Dermis blood vessel endothelial cell (primary cell): ENCODE results near the gene NTPCR. TPM values are rescaled to one million over a fixed set of nuclear protein-coding genes. Genes with fewer than 3 reads are reported as not detected.
"Not testable (repeated sequence)": the region's sequence is repeated elsewhere in the genome, so short reads cannot be mapped to it uniquely, and the experiment has no call there.

Source experiments
- DNase-seq: peaks from one replicate; pipeline ENCODE4 v3.0.0; 2010
- total RNA-seq: library from RNA; depleted of rRNA; stranded (reverse); fragments of >200 nt; gene quantifications from 2 replicates; pipeline ENCODE4 v1.2.3, GENCODE V29; 2014

NTPCR gene
- total RNA-seq, 1 donor from 2014 or later = 14.8 TPM

DNA sequence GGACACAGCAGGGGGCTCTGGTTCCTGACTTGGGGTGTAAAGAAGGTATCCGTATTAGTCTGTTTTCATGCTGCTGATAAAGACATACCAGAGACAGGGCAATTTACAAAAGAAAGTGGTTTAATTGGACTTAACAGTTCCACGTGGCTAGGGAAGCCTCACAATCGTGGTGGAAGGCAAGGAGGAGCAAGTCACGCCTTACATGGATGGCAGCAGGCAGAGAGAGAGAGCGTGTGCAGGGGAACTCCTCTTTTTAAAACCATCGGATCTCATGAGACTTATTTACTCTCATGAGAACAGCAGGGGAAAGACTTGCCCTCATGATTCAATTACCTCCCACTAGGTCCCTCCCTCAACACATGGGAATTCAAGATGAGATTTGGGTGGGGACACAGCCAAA, 23.2 kb upstream of the NTPCR start:
- not testable (repeated sequence) for DNase-seq

DNA sequence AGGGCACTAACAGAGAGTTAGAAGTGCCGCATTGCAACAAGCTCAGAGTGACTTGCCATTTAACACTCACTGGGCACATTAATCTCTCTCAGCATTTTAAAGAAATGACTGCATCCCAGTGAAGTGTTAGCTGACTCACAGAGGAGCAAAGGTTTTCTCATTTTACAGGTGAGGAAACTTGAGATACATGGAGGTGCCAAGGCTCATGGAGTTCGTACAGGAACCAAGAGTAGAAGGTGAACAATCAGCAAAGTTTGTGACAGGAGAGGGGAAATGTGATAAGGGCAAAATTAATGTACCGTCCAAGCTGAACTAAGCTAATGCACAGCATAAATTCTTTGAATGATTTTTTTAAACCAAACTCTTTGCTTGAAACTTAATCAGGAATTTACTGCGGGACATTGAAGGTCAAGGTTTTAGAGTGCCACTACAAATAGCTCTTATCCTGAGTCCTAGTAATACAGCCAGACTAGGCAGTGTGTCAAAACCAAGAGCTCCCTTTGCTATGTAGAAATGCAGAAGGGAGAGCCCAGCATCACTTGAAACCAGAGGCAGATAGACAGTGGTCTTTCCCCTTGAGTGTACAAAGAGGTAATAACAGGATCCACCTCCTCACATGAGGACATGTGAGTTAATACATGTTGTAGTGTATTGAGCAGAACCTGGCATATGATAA, 22.4 kb upstream of the NTPCR start:
- DNase-seq = no peak

DNA sequence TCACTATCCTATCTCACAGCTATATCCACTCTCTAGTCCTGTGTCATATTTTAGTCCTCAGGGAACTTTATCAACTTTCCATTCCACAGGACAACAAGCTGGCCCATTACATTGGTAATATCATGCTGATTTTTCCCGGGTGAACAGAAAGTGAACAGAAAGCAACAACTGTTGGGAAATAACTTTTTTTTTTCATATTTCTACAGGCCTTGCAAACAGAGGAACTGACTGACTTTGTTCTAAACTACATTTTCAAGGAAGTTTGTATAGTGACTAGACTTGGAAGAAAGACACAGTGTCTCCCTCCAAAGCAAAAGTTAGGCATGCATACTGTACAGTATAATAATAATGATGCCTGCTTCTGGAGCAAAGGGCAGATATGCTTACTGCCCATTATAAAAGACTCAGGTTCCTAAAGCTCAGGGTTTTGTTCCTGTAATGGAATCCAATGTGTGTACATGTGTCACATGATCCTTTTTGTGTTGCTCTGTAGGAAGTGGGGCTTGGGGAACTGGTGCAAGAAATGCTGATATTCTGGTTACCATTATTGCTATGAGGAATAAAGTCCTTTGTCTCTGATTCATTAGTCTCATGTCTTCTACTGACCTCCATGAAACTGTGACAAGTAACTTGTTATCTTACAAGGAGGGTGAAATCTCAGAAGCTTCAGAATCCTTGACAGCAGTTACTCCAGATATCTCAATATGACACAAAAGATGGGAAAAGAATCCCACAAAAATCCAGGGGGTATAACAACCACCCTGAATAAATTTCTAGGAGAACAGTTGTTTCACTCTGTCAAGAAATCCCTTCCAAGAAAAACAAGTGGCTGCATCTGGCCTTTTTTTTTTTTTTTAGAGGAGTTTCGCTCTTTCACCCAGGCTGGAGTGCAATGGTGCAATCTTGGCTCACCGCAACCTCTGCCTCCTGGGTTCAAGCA, 17.7 kb upstream of the NTPCR start:
- no peak for DNase-seq

DNA sequence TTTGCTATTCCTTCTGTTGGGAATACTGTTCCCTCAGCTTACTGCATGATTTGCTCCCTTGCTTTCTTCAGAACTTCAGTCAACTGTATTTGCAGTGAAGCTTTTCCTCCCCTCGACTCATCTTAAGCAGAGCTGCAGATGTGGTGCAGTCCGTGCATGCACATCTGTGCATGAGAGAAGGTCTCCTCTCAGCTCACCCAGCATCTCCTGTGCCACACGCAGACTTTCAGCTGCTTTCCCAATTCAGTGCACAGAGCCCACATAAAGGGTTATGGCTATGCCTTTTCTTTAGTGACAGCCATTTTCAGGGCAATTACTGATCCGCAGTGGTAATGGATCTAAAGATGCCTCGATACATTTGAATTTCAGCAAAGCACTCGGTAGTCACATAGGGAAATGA, 13.5 kb upstream of the NTPCR start:
- no peak for DNase-seq

DNA sequence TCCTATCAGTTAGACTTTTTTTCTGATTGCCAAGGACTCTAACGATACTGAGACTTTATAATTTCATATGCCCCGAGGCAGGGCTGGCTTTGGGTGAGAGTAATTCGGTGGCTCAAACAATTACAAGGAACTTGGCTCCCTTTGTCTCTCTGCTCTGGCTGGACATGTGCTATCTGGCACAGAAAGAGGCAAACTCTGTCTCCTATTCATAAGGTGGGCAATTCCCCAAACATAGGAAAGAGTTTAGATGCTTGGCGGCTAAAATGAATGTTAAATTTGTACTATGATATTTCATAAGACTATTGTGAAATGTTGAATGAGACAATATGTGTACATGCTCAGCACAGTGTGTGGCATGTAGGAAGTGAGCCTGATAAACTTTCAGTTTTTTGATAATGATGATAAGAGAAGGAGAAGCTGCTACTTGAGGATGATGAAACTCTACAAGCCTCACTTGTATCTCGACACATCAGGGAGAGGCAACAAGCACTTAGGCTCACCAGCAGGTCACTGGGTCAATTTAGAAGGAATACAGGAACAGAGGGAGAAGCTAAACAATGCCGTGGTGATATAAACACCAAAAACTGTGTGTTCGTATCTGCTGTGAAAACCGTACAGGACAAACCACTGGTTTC, 12.6 kb upstream of the NTPCR start:
- no peak for DNase-seq

DNA sequence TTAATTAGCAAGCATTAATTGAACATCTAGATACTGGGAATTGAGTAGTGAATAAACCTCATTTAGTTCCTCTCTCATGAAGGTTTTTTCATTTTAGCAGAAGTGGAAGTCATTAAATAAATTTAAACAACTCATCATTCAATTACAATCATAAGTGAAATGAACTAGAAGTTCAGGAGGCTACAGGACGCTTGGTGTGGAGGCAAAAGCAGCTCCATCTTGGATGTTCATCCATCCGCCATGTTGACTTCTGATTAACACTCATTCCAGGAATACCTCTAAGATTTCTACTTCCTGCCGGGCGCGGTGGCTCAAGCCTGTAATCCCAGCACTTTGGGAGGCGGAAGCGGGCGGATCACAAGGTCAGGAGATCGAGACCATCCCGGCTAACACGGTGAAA, 11.5 kb upstream of the NTPCR start:
- no peak for DNase-seq

DNA sequence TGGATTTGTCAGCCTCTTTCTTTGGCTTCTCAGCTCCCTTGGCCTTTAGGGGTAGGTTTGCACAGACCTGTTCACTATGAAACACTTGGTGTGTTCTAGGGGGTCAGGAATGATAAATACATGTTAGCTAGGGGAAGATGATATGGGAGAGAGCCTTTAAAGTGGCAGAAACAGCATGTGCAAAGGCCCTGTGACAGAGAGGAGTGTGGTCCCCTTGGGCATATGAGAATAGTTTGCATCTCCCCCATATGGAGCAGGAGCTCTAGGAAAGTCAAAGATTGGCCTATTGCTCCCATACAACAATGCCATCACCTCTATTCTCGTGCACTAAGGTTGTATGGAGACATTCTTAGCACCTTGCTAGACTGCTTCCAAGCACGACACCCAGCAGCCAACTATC, 10.7 kb upstream of the NTPCR start:
- DNase-seq = no peak

DNA sequence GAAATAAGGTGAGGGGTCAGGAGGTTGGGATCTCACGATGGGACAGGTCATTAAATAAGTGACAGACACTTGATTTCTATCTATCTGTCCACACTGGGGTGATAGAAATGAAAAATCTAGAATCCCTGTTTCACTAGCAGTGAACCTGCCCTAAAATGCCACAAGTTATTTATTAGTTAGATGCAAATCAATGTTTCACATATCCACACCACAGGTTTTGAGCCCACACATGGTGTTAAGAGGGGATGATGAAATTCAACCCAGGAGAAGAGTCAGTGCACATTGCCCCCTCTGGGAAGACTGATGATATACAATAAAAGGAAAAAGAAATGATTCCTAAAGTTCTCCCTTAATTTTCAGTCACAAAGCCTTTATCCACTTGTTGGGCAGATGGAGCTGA, 10.1 kb upstream of the NTPCR start:
- no peak for DNase-seq

DNA sequence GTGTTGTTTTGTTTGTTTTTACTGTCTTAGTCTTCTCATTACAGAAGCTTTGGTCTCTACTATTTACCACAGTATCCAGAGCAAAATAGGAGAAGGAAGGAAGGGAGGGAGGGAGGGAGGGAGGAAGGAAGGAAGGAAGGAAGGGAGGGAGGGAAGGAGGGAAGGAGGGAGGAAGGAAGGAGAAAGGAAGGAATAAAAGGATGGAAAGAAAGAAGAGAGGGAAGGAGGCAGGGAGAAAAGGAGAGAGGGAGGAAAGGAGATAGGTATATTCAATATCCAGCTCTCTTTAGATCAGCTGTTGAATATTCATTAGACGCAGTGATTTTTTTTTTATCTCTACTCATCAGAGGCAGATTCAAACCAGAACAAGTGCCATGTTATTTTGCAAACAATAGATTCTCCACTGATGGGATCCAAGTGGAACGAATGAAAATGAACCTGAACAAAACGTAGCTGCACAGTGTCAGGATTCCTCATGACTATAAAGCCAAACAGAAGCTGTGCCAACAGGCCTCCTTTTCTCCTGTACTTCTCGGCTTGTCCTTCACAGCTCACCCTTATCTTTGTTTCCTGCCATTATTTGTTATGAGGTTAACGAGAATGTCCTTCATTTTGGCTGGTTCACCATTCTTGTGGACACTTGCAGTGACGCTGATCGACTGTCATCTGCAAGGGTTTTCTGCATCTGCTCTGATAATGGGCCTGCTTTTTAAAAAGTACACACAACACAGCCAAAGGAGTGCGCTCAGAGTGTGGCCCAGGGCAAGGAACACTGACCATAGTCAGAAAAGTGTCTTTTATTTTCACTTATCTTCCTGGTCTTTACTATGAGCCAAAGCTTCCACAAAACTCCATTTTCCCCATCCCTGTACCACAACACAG, 7.8 kb upstream of the NTPCR start:
- no peak for DNase-seq

DNA sequence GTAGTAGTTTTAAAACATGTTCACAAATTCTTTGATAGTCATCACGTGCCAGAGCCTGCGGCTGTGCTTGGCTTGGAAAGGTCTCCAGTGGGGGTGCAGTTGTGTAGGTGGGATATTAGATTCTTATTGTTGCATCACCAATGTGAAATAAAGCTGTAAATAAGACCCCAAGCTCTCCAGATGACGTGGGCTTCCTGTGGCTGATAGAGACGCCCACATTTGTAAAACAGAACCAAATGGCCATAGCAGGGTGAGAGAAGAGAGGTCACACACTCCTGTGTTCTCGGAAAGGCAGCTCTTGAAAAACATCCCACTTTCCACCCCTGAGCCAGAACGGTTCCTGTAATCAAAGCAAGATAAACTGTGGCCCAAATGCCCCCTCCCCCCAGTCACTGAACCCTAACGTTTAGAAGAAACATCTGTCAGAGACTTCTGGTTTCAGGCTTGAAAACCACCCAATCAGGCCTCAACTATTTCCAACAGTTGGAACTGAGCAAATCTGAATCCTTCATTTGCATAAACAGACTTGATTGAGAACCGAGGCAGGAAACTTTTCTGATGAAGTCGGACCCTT, 6.6 kb upstream of the NTPCR start:
- no peak for DNase-seq

DNA sequence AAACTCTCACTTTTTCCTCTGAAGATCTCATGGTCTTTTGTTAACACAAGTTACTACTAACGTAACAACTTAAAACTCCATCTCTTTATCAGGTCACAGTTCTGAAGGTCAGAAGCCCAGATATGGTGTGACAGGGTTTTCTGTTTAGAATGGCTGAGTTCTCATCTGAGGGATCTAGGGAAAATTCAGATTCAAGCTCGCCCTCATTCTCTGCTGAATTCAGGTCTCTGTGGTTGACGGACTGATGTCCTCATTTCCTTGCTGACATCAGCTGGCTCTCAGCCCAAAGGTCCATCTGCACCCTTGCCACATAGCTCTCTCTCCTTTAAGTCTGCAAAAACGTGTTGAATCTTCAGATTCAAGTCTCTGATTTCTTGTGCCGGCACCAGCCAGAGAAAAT, 6.1 kb upstream of the NTPCR start:
- no peak for DNase-seq

DNA sequence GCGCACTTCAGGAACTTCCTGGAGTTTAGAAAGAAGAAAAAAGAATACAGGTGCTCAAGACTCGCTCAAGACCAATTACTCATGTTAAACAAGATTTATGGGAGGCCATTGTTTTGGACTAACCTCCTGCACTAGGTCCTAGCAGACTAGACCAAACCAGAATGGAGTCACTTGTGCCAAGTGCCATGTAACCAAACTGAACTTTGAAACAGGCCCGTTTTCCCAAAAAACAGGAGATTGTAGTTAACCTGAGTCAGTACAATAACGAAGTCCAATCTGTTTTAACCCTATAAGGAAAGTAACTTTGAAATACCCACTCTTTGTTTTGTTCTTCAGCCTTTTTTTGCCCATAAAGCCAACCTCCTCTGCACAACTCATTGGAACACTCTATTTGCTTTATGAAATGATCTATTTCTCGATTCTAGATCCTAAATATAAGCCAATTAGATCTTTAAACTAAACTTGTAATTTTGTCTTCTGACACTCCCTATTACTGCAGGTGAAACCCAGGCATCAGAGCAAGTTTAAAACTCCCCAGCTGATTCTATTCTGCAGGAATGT, 695 bp upstream of the NTPCR start:
- no peak for DNase-seq

DNA sequence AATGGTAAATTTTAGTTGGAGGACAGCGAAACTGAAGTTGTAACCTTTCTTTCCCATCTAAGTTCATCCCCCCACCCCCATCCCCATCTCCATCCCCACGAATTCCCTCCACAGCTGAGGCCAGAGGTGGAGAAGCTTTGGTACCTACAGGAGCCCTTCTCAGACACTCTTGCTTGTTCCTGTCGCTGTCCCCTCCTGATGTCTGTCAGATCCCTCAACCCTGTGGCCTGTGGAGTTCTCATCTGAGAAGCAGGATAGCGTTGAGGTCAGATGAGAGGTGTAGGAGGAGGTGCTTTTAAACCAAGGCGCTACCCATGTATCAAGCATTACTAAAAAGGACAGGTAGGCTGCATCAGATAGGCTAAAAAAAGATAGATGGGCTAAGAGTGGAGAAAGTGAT, 769 bp downstream of the NTPCR start:
- peak; percentile 40 for DNase-seq

DNA sequence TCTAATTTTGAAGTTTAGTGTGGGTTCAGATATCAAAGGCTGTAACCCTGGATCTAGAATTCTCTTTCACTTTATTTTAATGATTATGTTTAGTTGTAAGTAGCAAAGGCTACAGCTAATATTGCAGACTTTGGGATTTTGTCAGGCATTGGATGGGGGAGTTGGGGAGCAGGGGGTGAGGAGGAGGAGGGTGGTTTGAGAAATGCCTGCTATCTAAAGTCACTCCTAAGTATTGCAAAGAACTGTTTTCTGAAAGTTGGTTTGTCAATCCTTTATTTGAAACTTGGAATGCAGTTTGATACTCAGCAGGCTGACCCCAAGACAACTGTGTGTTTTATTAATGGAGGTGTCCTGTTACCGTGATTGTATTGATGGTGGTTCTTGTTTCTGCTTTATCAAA, 1.2 kb downstream of the NTPCR start:
- DNase-seq = no peak

DNA sequence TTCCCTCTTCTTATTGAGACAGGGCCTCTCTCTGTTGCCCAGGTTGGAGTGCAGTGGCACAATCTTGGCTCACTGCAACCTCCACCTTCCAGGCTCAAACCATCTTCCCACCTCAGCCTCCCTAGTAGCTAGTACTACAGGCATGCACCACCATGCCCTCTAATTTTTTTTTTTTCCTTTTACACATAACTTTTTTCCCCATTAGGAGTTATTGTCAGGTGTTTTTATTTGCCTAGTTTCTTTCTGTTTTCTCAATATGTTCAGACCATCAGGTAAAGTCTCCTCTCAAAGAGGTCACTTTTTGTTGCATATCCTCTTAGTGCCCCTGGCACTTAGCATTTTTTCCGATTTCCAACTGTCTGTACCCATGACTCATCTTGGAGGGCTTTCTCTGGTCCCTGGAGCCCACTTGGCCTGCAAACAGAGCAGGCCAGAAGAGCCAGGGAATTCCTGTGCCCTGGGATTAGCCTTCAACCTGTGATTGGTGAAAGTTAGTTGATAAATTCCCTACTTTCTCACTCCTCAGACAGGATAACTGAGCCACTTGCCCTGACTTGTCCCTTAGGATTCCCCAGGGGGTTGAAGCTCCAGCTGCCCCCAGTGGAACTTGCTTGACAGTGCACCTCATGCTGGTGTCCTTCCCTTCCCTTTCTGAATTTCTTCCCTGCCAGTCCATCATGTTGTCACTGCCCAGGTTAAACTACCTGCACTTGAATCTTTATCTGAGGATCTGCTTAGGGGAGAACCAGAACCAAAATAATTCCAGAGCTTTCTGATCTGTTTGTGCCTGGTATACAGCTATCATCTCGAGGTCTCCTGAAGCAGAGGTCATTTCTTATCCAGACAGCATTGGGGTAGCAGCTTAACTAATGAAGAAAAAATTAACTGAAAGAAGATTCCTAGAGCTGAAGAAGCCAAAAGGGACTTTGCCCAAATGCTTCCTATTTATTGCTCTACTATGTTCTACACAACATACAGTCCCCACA, 2.4 kb downstream of the NTPCR start:
- DNase-seq = peak; percentile 64

DNA sequence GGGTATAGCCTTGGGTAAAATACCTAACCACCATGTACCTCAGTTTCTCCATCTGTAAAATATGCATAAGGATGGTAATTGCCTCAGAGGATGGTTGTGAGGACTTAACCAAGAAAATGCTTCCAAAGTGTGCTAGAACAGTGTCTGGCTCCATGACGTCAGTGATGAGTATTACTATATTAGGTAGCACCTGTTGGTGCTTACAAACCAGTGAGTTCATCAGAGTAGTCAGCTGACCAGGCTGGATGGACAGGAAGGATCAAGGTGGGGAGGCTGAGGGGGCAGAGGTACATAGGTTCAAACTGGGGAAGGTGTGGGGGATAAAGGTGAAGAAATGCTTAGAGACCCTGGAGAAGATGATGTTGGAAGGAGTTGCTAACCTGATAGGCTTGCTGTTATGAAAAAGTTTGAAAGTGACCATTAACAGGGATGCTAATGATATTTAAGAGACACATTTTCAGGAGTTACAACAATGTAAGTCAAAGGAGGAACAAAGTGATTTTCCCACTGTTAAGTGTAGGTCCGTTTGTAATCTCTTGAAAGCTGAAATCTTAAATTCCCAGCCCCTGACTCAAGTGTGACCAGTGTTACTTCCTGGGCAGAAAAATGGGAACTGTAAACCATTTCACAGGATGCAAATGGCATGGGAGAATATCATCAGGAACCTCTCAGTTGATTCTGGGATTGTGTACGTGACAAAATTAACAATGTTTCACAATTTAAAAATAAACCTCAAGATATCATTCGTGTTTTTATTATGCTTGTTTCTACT, 4.4 kb downstream of the NTPCR start:
- no peak for DNase-seq

DNA sequence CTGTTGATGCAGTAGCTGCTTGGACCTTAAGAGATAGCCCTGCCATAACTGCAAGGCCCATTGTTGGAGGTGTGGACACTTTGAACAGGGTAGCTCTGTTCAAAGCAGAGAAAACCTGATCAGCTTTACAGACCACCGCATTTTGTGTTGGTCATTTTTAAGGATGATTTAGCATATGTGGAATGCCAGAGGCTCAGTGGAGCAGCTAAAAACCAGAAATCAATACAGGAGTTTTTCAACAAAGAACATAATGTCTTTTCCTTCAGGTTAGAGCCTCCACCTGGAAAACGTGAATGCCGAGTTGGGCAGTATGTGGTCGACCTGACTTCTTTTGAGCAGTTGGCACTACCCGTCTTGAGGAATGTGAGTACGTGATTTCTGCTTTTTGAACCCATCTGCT, 5.7 kb downstream of the NTPCR start:
- DNase-seq = no peak

DNA sequence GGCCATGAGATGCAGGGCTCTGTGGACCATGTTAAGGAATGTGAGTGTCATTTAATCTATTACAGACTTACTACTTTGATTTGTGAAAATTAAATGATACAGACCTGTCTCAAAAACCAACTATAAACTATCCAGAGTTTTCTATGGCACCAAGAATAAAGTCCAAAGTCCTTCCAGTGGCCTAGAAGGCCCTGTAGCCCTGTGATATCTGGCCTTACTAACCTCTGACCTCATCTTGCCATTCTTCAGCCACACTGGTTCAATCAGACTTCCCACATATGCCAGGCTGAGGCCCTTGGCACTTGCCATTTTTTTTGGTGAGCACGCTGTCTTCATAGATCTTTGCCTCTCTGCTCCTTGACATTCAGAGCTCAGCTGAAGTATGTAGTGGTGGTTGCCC, 7.7 kb downstream of the NTPCR start:
- DNase-seq = no peak
